CD4-positive, alpha-beta T cell treated with Interleukin-21 for 1 hour (primary cell): ENCODE measurements around the gene OR1L6.

Experiments used
- DNase-seq: peaks from one replicate; pipeline ENCODE4 v3.0.0-alpha.2; 2020

OR1L6 gene

GRCh38 chr9:122742003-122742402 is at the start of gene OR1L6:
Gene OR1L6, plus strand, starts transcription at chr9:122742303. Its CDS starts 7,545 bp downstream, at chr9:122749848.
- no peak for DNase-seq

GRCh38 chr9:122695696-122696095 is 46.4 kb upstream of the OR1L6 start:
- no peak for DNase-seq

- no peak for DNase-seq
Measured at GRCh38 chr9:122718038-122718437, 24.1 kb upstream of the OR1L6 start.

- no peak for DNase-seq
Measured at GRCh38 chr9:122719218-122719617, 22.9 kb upstream of the OR1L6 start.

- no peak for DNase-seq
Measured at GRCh38 chr9:122723690-122724089, 18.4 kb upstream of the OR1L6 start, which contains the start of gene OR1L4. Gene OR1L4, plus strand, starts transcription at chr9:122723990. Its CDS starts 0 bp downstream, at chr9:122723990.

GRCh38 chr9:122754825-122755224 is 12.7 kb downstream of the OR1L6 start:
- DNase-seq = no peak

GRCh38 chr9:122767817-122768216 is 25.7 kb downstream of the OR1L6 start:
- no peak for DNase-seq

- no peak for DNase-seq
Measured at GRCh38 chr9:122777052-122777451, 34.9 kb downstream of the OR1L6 start.

GRCh38 chr9:122777935-122778627 is 36.0 kb downstream of the OR1L6 start:
- no peak for DNase-seq

- DNase-seq = no peak
Measured at GRCh38 chr9:122779181-122779580, 37.1 kb downstream of the OR1L6 start.

- DNase-seq = no peak
Measured at GRCh38 chr9:122780026-122780425, 37.9 kb downstream of the OR1L6 start.

GRCh38 chr9:122781671-122782070 is 39.6 kb downstream of the OR1L6 start:
- DNase-seq = no peak

GRCh38 chr9:122785269-122785668 is 43.2 kb downstream of the OR1L6 start:
- no peak for DNase-seq

- no peak for DNase-seq
Measured at GRCh38 chr9:122786338-122786737, 44.2 kb downstream of the OR1L6 start.

GRCh38 chr9:122788831-122789230 is 46.7 kb downstream of the OR1L6 start, which contains the start of gene OR5C1:
Gene OR5C1, plus strand, starts transcription at chr9:122788933. Its CDS starts 0 bp downstream, at chr9:122788933.
- no peak for DNase-seq

- DNase-seq = no peak
Measured at GRCh38 chr9:122789256-122790046, 47.3 kb downstream of the OR1L6 start.

- no peak for DNase-seq
Measured at GRCh38 chr9:122791872-122792669, 50.0 kb downstream of the OR1L6 start.

GRCh38 chr9:122797316-122798063 is 55.4 kb downstream of the OR1L6 start:
- DNase-seq = no peak
